KBM-7 (cell line): ENCODE results near the gene FSTL5.
"Not testable (repeated sequence)": the region's sequence is repeated elsewhere in the genome, so short reads cannot be mapped to it uniquely, and the experiment has no call there.

Source experiments
- DNase-seq: peaks from one replicate; pipeline ENCODE4 v3.0.0-alpha.2; 2015
- in situ Hi-C: fragments of 300-500 bp; cut with MboI; formaldehyde crosslinking; loops from 2 replicates; pipeline ENCODE4 v1.14.3; 2020; ENCODE audit warnings: low sequenced_read_pairs, low pct_unique_long_range_greater_than_20kb, mixed read lengths

FSTL5 gene

GRCh38 chr4:162163892-162164759 lies at the start of gene FSTL5:
FSTL5 (minus strand) TSS chr4:162164000; CDS start chr4:162111396, 52,604 bp downstream.
- in situ Hi-C loops = no loop called here
- peak; percentile 78 for DNase-seq

GRCh38 chr4:162209706-162210105 lies 45.9 kb upstream of the FSTL5 start:
- DNase-seq = no peak
- in situ Hi-C loops = no loop called here

GRCh38 chr4:162203478-162203877 lies 39.7 kb upstream of the FSTL5 start:
- DNase-seq, in situ Hi-C loops: not testable (repeated sequence)

GRCh38 chr4:162201673-162202072 lies 37.9 kb upstream of the FSTL5 start:
- in situ Hi-C loops = no loop called here
- no peak for DNase-seq

GRCh38 chr4:162170509-162170908 lies 6.7 kb upstream of the FSTL5 start:
- in situ Hi-C loops = no loop called here
- no peak for DNase-seq

GRCh38 chr4:162164906-162165510 lies 1.2 kb upstream of the FSTL5 start:
- in situ Hi-C loops = no loop called here
- no peak for DNase-seq

GRCh38 chr4:162162672-162163071 lies 1.1 kb downstream of the FSTL5 start:
- in situ Hi-C loops = no loop called here

GRCh38 chr4:162157241-162157640 lies 6.6 kb downstream of the FSTL5 start:
- DNase-seq = no peak

More at GRCh38 chr4:162162672-162163071, 1.1 kb downstream of the FSTL5 start:
- no peak for DNase-seq

GRCh38 chr4:162154862-162155540 lies 8.8 kb downstream of the FSTL5 start:
- in situ Hi-C loops = no loop called here
- DNase-seq = no peak

More at GRCh38 chr4:162157241-162157640, 6.6 kb downstream of the FSTL5 start:
- in situ Hi-C loops = no loop called here

- in situ Hi-C loops = no loop called here
- DNase-seq = no peak
Observed at GRCh38 chr4:162151850-162152249, 11.9 kb downstream of the FSTL5 start.

- no peak for DNase-seq
- in situ Hi-C loops = no loop called here
Observed at GRCh38 chr4:162151386-162151785, 12.4 kb downstream of the FSTL5 start.

- in situ Hi-C loops = no loop called here
- no peak for DNase-seq
Observed at GRCh38 chr4:162149644-162150043, 14.2 kb downstream of the FSTL5 start.

GRCh38 chr4:162140051-162140683 lies 23.6 kb downstream of the FSTL5 start:
- DNase-seq = no peak
- in situ Hi-C loops = no loop called here

- in situ Hi-C loops = no loop called here
- no peak for DNase-seq
Observed at GRCh38 chr4:162139412-162139811, 24.4 kb downstream of the FSTL5 start.

GRCh38 chr4:162131256-162131655 lies 32.5 kb downstream of the FSTL5 start:
- in situ Hi-C loops = no loop called here
- DNase-seq = no peak

- in situ Hi-C loops = no loop called here
- DNase-seq = no peak
Observed at GRCh38 chr4:162126729-162127128, 37.1 kb downstream of the FSTL5 start.

- no peak for DNase-seq
- in situ Hi-C loops = no loop called here
Observed at GRCh38 chr4:162117051-162117450, 46.7 kb downstream of the FSTL5 start.

- in situ Hi-C loops = no loop called here
- DNase-seq = no peak
Observed at GRCh38 chr4:162116095-162116779, 47.6 kb downstream of the FSTL5 start.

GRCh38 chr4:162115333-162115732 lies 48.5 kb downstream of the FSTL5 start:
- DNase-seq = no peak
- in situ Hi-C loops = no loop called here
